G401 (cell line): ENCODE measurements around the gene TCF3. TPM values are rescaled to one million over a fixed set of nuclear protein-coding genes. Genes with fewer than 3 reads are reported as not detected.

ENCODE experiments used
- DNase-seq: peaks from one replicate; pipeline ENCODE4 v3.0.0-alpha.2; 2015; ENCODE audit warnings: low spot score
- in situ Hi-C: cut with HindIII; loops from 2 replicates; pipeline ENCODE4 v1.10.0; 2016; ENCODE audit warnings: low sequenced_read_pairs, mixed read lengths
- total RNA-seq: library from RNA; depleted of rRNA; stranded (reverse); fragments of >200 nt; shearing (Covaris generic); gene quantifications from 2 replicates; pipeline ENCODE4 v1.2.3, GENCODE V29; 2014

Gene TCF3
- total RNA-seq, 1 experiment from 2014 or later, result 220 TPM

DNA sequence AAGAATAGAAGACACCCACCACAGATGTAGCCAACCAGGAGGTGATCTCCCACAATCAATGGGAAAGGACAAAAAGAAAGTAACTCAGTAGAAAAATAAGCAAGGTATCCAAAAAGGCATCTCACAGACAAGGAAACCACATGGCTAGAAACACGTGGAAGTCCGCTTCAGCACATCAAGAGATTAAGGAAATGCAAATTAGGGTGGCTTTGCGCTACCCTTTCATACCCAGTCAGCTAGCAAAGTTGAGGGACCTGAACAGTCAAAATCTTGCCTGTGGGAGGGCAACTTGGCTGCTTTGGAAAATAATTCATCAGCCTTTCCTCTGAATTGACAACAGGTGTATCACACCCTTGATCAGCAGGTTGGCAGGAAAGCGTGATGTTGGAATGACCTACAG is 35.5 kb downstream of the TCF3 start:
- in situ Hi-C loops, result no loop called here
- DNase-seq, result no peak

DNA sequence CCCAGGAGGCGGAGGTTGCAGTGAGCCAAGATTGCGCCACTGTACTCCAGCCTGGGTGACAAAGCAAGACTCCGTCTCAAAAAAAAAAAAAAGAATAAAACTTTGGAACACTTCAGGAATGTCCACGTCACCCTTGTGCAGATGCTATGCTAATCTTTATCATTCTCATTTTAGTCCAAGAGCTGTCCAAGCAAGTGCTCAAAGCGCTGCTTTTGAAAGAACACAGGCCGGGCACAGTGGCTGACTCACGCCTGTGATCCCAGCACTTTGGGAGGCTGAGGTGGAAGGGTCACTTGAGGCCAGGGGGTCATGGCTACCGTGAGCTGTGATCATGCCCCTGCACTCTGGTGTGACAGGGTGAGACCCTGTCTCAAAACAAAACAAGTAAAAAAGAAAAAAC is 36.0 kb downstream of the TCF3 start:
- in situ Hi-C loops, result no loop called here
- DNase-seq, result no peak

DNA sequence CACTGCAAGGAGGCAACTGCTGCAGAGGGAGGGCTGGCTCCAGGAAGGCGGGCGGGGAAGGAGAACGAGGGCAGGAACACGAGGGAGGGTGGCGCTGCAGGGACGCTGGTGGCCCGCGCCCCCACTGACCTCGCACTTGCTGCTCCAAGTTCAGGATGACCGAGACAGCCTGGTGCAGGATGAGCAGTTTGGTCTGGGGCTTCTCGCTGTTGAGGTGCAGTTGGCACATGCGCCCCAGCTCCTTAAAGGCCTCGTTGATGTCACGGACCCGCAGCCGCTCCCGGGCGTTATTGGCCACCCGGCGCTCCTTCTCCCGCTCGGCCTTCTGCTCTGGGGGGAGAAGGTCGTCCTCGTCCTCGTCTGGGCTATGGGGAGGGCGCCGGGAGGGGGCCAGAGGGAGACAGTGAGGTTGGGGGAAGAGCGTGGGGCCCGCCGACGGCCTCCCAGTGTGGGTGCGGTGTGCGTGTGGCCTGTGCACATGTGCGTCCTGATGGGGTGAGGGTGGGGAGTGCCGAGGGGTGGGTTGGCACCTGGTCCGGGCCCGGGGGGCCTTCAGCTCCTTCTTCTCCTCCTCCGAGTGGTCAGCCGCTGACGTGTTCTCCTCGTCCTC is 37.2 kb downstream of the TCF3 start:
- in situ Hi-C loops, result no loop called here
- no peak for DNase-seq

DNA sequence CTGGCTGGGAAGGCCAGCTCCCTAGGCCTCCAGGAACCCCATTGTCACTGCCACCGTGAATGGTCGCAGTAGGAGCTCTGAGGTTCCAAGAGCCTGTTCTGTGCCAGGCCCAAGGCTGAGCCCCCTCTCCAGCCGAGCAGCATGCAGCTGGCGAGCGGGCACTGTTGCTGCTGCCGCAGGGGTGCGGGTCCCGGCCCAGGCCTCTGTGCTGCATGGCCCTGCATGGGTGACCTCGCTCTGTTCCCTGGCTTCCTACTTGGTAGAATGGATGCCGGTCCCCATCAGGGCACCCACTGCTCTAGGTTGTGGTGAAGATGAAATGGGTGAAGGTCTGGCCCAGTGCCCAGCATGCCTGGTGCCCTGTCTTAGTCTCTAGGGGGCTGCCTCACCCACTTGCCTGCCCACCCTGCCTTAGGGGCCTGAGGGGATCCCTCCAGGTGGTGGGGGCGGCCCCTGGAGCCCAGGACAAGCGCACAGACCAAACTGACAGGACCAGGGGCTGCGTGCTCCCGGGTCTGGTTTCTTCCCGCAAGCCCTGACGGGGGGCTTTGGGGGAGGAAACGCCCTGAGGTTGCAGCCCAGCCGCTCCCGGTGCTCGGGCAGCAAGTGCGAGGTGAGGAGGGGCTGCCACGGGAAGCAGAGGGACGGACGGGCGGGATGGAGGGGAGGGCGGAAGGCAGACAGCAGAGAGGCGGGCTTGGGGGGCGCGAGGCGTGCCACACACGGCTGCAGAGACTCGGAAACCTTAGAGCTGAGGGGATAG is 38.4 kb downstream of the TCF3 start:
- no peak for DNase-seq
- in situ Hi-C loops, result no loop called here

DNA sequence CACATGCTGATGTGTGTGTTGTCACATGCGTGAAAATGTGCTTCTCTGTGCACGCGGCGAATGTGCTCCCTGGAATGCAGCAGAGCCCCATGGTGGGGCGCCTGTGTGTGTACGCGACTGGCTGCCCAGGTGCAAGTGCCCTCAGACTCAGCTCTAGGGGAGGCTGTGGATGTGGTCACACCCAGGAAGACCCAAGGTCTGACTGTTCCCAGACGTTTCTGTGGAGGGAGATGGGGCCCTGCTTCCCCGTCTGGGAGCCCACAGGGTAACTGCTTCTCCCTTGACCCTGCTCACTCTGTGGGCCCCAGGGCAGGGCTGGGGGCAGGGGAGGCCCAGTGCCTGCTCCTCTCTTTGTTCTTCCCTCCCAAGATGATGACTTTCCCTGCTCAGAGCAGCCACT is 39.3 kb downstream of the TCF3 start:
- in situ Hi-C loops, result no loop called here
- no peak for DNase-seq

DNA sequence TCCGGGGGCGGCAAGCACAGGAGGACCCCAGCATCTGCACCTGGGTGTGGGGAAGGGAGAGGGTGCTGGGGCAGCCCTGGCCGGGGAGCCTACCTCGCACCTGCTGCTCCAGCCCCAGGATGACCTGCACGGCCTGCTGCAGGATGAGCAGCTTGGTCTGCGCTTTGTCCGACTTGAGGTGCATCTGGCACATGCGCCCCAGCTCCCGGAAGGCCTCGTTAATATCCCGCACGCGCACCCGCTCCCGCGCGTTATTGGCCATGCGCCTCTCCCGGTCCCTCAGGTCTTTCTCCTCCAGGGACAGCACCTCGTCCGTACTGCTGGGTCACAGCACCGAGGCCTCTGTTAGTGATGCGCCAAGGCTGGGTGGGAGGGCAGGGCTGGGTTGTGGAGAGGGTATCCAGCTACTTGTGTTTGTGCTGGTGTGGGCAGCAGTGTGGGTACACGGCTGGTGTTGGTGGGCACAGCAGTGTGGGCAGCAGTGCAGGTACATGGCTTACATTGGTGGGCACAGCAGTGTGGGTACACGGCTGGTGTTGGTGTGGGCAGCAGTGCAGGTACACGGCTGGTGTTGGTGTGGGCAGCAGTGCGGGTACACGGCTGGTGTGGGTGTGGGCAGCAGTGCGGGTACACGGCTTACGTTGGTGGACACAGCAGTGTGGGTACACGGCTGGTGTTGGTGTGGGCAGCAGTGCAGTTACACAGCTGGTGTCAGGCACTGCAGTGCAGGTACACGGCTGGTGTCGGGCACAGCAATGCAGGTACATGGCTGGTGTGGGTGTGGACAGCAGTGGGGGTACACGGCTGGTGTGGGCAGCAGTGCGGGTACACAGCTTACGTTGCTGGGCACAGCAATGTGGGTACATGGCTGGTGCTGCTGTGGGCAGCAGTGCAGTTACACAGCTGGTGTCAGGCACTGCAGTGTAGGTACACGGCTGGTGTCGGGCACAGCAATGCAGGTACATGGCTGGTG is 40.0 kb downstream of the TCF3 start:
- in situ Hi-C loops, result no loop called here
- no peak for DNase-seq

DNA sequence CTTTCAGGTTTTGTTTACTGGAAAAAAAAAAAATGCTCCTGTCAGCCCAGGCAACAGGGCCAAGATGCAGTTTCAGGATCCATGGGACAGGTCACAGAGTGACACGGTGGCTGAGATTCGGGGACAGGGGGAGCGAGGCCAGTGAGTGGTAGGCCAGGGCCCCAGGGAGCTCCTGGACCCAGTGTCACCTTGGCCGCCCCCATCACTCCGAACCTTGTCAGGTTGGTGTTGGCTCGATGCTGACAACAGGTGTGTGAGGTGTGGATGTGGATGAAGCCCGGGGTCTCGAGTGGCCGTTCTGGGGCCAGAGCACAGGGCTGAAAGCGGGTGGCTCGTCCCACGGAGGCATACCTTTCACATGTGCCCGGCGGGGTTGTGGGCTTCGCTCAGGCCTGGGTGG is 41.1 kb downstream of the TCF3 start:
- DNase-seq, result no peak
- in situ Hi-C loops, result no loop called here

DNA sequence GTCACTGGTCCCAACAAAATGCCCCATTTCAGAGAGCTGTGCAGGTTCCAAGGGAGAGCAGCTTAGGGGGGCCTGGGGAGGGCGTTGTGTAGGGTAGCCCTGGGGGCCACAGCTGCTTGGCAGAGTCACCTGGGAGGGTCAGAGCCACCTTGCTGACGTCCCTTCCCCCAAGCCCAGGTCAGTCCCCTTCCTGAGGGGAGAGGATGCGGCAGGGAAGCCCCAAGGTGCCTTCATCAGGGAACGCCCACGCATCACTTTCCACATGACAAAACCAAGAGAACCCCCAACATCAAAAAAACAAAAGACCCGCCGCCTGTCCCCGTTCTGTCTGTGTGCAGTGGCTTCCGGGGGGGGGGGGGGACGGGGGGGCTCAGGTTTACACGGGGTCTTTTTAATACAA is 41.8 kb downstream of the TCF3 start:
- DNase-seq, result no peak
- in situ Hi-C loops, result no loop called here

DNA sequence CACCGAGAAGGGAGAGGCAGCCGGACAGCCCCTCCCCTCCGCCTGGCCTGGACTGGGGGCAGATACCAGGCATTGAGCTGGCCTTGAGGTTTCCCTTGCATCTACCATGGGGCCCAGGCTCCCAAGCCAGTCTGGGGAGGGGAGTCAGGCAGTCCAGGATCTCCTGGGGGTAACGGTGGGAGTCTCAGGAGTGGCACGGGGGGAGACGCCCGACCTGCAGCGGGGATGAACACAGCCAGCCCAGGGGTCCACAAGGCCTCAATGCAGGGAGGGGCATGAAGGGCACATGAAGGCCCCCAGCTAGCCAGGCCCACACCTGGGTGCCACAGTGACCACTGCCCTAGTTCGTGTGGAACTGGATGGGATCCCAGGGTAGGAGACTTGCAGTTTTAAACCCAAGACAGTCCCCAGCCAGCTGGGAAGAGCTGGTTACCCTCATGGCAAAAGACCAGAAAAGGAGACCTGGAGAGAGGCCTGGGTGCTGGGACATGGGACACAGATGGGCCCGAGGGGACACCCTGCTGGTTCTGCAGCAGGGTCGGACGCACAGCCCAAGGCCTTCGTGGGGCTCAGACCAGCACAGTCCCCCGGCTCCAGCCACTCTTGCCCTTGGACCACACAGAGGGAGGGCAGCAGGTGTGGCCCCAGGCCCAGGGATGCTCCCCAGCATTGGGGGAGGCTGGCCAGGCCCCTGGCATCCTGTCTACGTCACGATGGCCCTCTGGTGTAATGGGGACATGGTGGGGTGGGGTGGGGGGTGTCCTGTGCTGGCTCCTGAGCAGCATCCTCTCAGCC is 42.5 kb downstream of the TCF3 start:
- in situ Hi-C loops, result no loop called here
- DNase-seq, result no peak

DNA sequence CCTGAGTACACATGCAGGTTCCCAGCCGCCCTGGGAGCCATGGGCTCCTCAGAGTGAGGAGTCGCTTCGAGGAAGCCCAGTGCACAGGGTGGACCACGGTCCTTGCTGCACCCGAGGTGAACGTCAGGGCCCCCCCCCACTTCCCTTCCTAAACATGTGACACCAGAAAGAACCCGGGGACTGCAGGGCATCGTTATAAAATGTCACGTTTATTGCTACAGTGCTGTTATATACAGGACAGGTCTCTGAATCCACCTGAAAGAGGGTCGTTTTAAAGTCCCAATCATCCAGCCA is 43.4 kb downstream of the TCF3 start:
- DNase-seq, result no peak
- in situ Hi-C loops, result no loop called here

DNA sequence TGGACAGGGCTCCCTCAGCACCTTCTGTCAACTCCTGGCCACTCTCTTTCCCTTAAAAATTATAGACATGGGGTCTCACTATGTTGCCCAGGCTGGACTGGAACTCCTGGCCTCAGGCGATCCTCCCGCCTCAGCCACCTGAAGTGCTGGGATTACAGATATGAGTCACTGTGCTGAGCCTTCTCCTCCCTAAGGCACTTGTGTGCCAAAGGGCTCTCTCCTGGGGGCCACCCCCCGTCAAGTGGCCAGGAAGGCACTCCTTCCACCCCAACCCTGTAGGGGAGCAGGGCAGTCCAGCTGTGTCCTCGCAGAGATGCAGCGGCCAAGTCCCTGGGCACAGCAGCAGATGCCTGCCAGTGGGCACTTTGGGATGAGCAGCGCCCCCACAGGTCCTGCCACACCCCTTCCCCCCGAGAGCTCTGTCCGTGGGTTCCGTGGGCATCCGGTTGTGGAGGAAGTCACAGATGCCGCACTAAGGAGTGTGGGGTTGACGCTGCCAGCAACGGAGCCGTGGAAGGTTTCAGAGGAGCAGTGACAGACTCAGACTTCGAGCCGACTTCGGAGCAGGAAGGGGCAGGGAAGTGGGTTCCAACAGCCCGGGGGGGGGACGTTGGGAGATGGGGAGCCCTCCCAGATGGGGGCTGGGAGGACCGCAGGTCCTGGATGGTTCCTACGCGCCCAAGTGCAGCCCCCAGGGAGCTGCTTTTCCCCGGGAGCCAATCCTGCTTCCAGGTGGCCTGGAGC is 43.9 kb downstream of the TCF3 start:
- DNase-seq, result no peak
- in situ Hi-C loops, result no loop called here

DNA sequence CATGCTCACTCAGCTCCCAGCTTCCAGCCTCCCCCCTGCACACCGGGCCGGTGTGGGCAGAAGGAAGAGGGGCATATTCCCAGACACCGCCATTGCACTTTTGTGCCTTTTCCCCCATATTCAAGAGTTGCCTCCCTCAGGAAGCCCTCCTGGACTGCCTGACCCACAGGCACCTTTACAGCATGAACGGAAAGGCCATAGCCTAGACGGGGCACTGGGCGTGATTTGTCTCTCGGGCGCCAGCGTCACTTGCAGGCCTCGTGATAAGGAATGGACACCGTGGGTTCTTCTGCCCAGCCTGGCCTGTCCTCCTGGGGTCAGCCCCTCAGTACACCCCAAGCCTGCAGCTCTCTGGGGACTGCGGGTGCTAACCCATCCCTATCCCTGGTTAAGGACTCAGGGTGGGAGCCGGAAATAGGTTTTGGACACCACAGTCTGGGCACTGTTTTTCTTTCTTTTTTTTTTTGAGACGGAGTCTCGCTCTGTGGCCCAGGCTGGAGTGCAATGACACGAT is 46.2 kb downstream of the TCF3 start:
- DNase-seq, result no peak
- in situ Hi-C loops, result no loop called here

DNA sequence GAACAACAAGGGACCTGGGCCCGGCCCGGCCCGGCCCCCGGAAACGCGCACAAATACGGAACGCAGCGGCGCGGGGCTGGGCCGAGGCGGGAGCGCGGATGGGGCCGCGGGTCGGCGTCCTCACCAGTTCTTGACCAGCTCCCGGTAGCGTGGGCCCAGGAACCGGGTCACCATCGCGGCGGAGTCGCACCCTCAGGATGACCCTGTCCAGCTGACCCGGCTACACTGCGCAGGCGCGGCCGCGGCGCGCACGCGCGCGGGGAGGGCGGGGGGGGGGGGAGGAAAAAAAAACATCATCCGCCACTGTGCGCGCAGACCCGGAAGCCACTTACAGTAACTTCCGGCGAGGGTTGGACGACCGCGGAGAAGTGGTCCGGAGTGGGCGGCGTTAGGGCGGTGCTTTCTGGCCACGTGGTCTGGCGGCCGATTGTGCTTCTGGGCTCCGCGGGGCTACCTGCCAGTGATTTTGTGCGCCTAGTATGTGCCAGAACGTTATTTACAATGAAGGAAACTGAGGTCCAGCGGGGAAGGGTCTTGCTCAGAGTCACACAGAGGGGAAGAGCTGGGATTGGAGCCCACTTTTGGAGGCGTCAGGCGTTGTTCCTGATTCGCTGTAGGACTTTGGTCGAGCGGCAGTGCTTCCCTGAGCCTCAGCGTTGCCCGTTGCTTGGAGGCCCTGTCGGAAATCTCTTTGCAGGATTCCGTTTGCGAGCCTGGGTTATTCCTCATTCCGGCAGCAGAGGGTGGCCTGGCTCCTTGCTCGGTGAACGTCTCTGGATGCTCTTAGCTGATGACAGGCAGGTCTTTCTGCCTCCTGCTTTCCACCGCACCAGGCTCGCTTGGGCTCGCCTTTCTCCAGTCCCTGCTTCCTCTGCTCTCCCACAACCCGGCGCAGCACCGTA is 46.9 kb downstream of the TCF3 start, which contains the start of gene UQCR11:
Gene UQCR11 (minus strand): TSS at position 227 of the 902 bp plus-strand sequence. CDS start 53 bp downstream, at position 174.
- in situ Hi-C loops, result no loop called here
- DNase-seq, result peak; percentile 97

DNA sequence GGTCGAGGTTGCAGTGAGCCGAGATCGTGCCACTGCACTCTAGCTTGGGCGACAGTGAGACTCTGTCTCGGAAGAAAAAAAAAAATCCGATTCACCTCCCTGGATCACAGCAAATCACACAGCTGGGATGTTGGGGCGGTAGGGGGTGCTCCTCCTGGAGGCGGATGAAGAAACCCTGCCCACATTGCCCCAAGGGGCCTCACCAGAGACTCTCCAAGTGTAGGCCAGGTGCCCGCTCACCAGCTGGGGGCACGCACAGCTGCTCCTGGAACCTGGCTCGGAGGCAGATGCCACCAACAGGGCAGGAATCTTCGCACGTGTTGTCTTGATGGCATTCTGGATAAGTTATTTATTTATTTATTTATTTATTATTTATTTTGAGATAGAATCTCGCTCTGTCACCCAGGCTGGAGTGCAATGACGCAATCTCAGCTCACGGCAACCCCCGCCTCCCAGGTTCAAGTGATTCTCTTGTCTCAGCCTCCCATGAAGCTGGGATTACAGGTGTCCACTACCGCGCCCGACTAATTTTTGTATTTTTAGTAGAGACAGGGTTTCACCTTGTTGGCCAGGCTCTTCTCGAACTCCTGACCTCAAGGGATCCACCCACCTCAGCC is 50.2 kb downstream of the TCF3 start:
- in situ Hi-C loops, result no loop called here

DNA sequence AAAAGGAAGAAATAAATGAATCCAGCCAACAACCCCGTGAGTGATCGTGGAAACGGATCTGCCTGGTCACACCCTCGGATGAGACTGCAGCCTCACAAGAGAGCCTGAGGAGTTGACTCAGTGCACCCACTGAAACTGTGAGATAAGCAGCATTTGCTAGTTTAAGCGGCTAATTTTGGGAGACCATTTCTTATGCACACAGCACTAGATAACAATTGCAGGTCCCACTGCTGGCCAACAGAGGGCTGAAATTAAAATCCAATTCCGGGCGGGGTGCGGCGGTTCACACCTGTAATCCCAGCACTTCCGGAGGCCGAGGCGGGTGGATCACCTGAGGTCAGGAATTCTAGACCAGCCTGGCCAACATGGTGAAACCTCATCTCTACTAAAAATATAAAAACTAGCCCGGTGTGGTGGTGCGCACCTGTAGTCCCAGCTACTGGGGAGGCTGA is 50.8 kb downstream of the TCF3 start:
- in situ Hi-C loops, result no loop called here
- no peak for DNase-seq

More for the DNA sequence above, 50.2 kb downstream of the TCF3 start:
- no peak for DNase-seq

DNA sequence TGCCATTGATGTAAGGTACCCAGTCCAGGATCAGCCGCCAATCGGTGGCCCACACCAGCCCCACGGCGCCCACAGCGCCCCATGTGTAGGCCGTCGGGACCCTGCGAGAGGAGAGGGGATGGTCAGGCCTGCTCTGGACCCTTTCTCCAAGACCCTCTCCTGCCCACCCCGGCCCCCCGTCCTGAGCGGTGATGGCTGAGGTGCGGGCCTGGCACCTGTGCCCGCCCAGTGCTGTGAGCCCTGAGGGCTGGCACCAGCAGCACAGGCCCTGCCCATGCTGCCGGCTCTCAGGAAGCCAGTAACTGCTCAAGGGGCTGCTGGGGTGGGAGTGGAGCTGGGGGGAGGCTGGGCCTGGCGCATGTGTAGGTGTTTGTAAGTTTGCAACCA is 53.0 kb downstream of the TCF3 start:
- DNase-seq, result no peak
- in situ Hi-C loops, result no loop called here
